Measurements from ENCODE around the gene HNRNPF. TPM values are rescaled to one million over a fixed set of nuclear protein-coding genes. Genes with fewer than 3 reads are reported as not detected.

The HNRNPF gene
- total RNA-seq, 6 experiments from 2014 or later: 106 to 160 (median 121) TPM

GRCh38 chr10:43342279-43343125, 66.5 kb downstream of the HNRNPF start:
- Histone ChIP-seq H3K4me1 (no peaks in the 10 kb centered on the region), H3K9me3 (no peaks in the 10 kb centered on the region), H3K36me3 (no peaks in the 10 kb centered on the region), H3K27ac (no peak overlapping the region), H3K27me3 (no peaks in the 10 kb centered on the region), H3K4me3 (no peak overlapping the region)
- DNase-seq (no peak), ATAC-seq (peak in 1 of 4 donors; percentile 47)
- 88% methylated on average over 16 of the region's 49 CpGs for WGBS (ENCODE audit: insufficient coverage, low coverage, low lambda C conversion rate, missing lambda C conversion rate)
- intact Hi-C loops (cut with DNase I): loop anchor here in 1 of 2 donors (10.0 kb wide), 1 partner anchor 48 kb away; no protein-coding TSS in a partner anchor
- no peak for TF ChIP-seq CTCF (IDR thresholded peaks at IDR 0.05)
- TF ChIP-seq POLR2A (IDR thresholded peaks at IDR 0.05): no peak

GRCh38 chr10:43341450-43341849, 67.5 kb downstream of the HNRNPF start:
- TF ChIP-seq CTCF (IDR thresholded peaks at IDR 0.05): no peak
- TF ChIP-seq POLR2A (IDR thresholded peaks at IDR 0.05): no peak
- Histone ChIP-seq H3K4me3 (no peak overlapping the region), H3K9me3 (no peaks in the 10 kb centered on the region), H3K4me1 (no peaks in the 10 kb centered on the region), H3K27ac (no peak overlapping the region), H3K36me3 (no peaks in the 10 kb centered on the region), H3K27me3 (no peaks in the 10 kb centered on the region)
- DNase-seq (no peak), ATAC-seq (no peak)
- intact Hi-C loops (cut with DNase I): loop anchor here in 1 of 2 donors (10.0 kb wide), 1 partner anchor 47 kb away; no protein-coding TSS in a partner anchor
- WGBS (ENCODE audit: insufficient coverage, low coverage, low lambda C conversion rate, missing lambda C conversion rate): 72% methylated on average over 7 of the region's 7 CpGs

- DNase-seq (no peak), ATAC-seq (peak in 2 of 4 donors; percentile 28 to 53)
- TF ChIP-seq POLR2A (IDR thresholded peaks at IDR 0.05) (no peak), CTCF (IDR thresholded peaks at IDR 0.05) (no peak)
- WGBS (ENCODE audit: insufficient coverage, low coverage, low lambda C conversion rate, missing lambda C conversion rate): 70% methylated on average over 9 of the region's 9 CpGs
- no peaks in the 10 kb centered on the region for H3K9me3 ChIP-seq
- no peaks in the 10 kb centered on the region for H3K36me3 ChIP-seq
- H3K27me3 ChIP-seq: no peaks in the 10 kb centered on the region
- H3K27ac ChIP-seq: no peak overlapping the region
- no peaks in the 10 kb centered on the region for H3K4me1 ChIP-seq
- H3K4me3 ChIP-seq: no peak overlapping the region
- intact Hi-C loops (cut with DNase I): loop anchor here in 1 of 2 donors (10.0 kb wide), 1 partner anchor 46 kb away; no protein-coding TSS in a partner anchor
Measured at GRCh38 chr10:43340619-43341018, 68.4 kb downstream of the HNRNPF start.

- WGBS (ENCODE audit: insufficient coverage, low coverage, low lambda C conversion rate, missing lambda C conversion rate): 69% methylated on average over 6 of the region's 6 CpGs
- no peak overlapping the region for H3K27ac ChIP-seq
- TF ChIP-seq CTCF (IDR thresholded peaks at IDR 0.05) (no peak), POLR2A (IDR thresholded peaks at IDR 0.05) (no peak)
- H3K9me3 ChIP-seq: no peaks in the 10 kb centered on the region
- ATAC-seq (no peak), DNase-seq (no peak)
- intact Hi-C loops (cut with DNase I): loop anchor here in 1 of 2 donors (10.0 kb wide), 1 partner anchor 45 kb away; no protein-coding TSS in a partner anchor
- H3K36me3 ChIP-seq: no peaks in the 10 kb centered on the region
- no peaks in the 10 kb centered on the region for H3K4me1 ChIP-seq
- H3K27me3 ChIP-seq: no peaks in the 10 kb centered on the region
- H3K4me3 ChIP-seq: no peak overlapping the region
Measured at GRCh38 chr10:43340101-43340500, 68.9 kb downstream of the HNRNPF start.
